Panc1 (cell line): Measurements from ENCODE around the gene LNX2. TPM values are rescaled to one million over a fixed set of nuclear protein-coding genes. Genes with fewer than 3 reads are reported as not detected.
"Not testable (repeated sequence)": the region's sequence is repeated elsewhere in the genome, so short reads cannot be mapped to it uniquely, and the experiment has no call there.

Source experiments
- ATAC-seq: fragments of 200-7000 bp; cut with Tn5 transposase; 2 replicates; pipeline ENCODE4 v1.9.1; 2020; ENCODE audit warnings: mild to moderate bottlenecking, moderate library complexity
- BruUV-seq: library from RNA; stranded (reverse); fragments of 400-500 nt; replicated peaks from 2 replicates; lab custom pipeline; 2021; lab: Mats Ljungman, UMichigan
- CTCF ChIA-PET: fragments of 300-600 bp; sonication (Branson Sonifier 250); formaldehyde crosslinking; loops from one replicate; lab custom pipeline; 2022; ENCODE audit warnings: antibody characterized with exemption; lab: Charles Lee
- POLR2A ChIA-PET: fragments of 300-600 bp; sonication (Branson Sonifier 250); formaldehyde crosslinking; loops from one replicate; lab custom pipeline; 2022; ENCODE audit warnings: antibody characterized with exemption; lab: Charles Lee
- DNase-seq: peaks from one replicate; pipeline ENCODE4 v3.0.0-alpha.2; 2010; ENCODE audit warnings: low read depth, low spot score
- H3K27ac ChIP-seq: 2 replicates; pipeline ENCODE4 v1.5.1; 2011; ENCODE audit warnings: mild to moderate bottlenecking, low read length, inconsistent platforms
- H3K27me3 ChIP-seq: fragments of 200-500 bp; sonication (Bioruptor generic); 2 replicates; pipeline ENCODE4 v1.6.0; 2014; ENCODE audit warnings: low read length, inconsistent platforms; ENCODE audit not compliant: control insufficient read depth, insufficient read depth
- H3K36me3 ChIP-seq: fragments of 200-500 bp; sonication (Bioruptor generic); 2 replicates; pipeline ENCODE4 v1.5.1; 2014; ENCODE audit warnings: inconsistent platforms, mild to moderate bottlenecking, low read length, moderate library complexity; ENCODE audit not compliant: control insufficient read depth, insufficient read depth
- H3K4me1 ChIP-seq: 2 replicates; pipeline ENCODE4 v1.5.1; 2011; ENCODE audit warnings: inconsistent platforms, mild to moderate bottlenecking, low read length, moderate library complexity; ENCODE audit not compliant: control insufficient read depth, insufficient read depth
- H3K4me3 ChIP-seq, 2 experiments: 2 replicates each; pipeline ENCODE4 v1.5.1; 2011 to 2012; ENCODE audit warnings: low read depth in 2 of 2, low read length in 2 of 2, mild to moderate bottlenecking in 2 of 2, inconsistent platforms in 1 of 2, moderate library complexity in 1 of 2
- H3K9me3 ChIP-seq: fragments of 200-500 bp; sonication (Bioruptor generic); 2 replicates; pipeline ENCODE4 v1.5.1; 2014; ENCODE audit warnings: low read depth, mild to moderate bottlenecking, inconsistent platforms, low read length, moderate library complexity; ENCODE audit not compliant: control insufficient read depth, insufficient read depth
- POLR2AphosphoS5 ChIP-seq: IDR thresholded peaks from 2 replicates; pipeline ENCODE4 v1.6.1; 2012; ENCODE audit warnings: mild to moderate bottlenecking, low read depth, low read length, moderate library complexity
- SIN3A ChIP-seq: IDR thresholded peaks from 2 replicates; pipeline ENCODE4 v1.6.1; 2012; ENCODE audit warnings: low read depth, mild to moderate bottlenecking, low read length, moderate library complexity, borderline replicate concordance; ENCODE audit not compliant: insufficient read depth
- TCF7L2 ChIP-seq: IDR thresholded peaks from 2 replicates; pipeline ENCODE4 v1.6.1; 2011; ENCODE audit warnings: mild to moderate bottlenecking, low read depth, low read length, inconsistent platforms
- in situ Hi-C: cut with HindIII; loops from 2 replicates; pipeline ENCODE4 v1.10.0; 2016; ENCODE audit warnings: low sequenced_read_pairs, low pct_unique_long_range_greater_than_20kb
- intact Hi-C: fragments of 100-400 bp; cut with micrococcal nuclease; formaldehyde crosslinking; loops from one replicate; pipeline ENCODE4 v1.10.0; 2022; ENCODE audit not compliant: unreplicated experiment
- total RNA-seq: library from RNA; stranded (reverse); gene quantifications from one replicate; pipeline ENCODE4 v1.2.1, GENCODE V29; 2021; ENCODE audit not compliant: unreplicated experiment
- TF ChIP-seq, protein P1 (sequence below), 2 experiments: IDR thresholded peaks; 2 replicates each; pipeline ENCODE4 v1.6.1; 2011 to 2012; ENCODE audit warnings: low read depth in 2 of 2, control low read depth in 1 of 2, low read length in 1 of 2, mild to moderate bottlenecking in 1 of 2, moderate library complexity in 1 of 2; ENCODE audit not compliant: insufficient read depth in 1 of 2
- TF ChIP-seq, protein P2 (sequence below): fragments of 450-650 bp; IDR thresholded peaks from 2 replicates; pipeline ENCODE4 v1.5.1; 2017; ENCODE audit warnings: mild to moderate bottlenecking

Gene LNX2
- total RNA-seq, 1 experiment from 2014 or later: 11.6 TPM

DNA sequence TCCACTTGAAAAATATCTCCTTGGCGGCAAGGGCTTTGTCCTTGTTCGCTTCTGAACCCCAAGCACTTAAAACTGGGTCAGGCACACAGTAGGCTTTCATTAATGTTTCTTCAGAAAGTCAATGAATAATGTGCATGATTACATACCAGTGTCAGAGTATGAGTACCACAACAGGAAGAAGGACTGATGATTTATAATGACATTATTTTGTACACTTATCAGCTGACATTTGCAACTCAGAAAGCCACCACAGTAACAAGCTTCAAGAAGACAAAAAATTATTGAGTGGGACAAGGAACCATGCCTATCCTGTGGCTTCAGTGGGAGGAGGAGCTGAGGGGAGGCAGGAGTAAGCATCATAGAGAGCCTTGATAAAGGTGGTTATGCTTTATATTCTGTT, 11.3 kb upstream of the LNX2 start:
- intact Hi-C loops: no loop called here
- ChIA-PET CTCF (no interaction called here), POLR2A (no interaction called here)
- in situ Hi-C loops: no loop called here
- Histone ChIP-seq H3K27me3 (no peaks in the 10 kb centered on the region), H3K36me3 (no peaks in the 10 kb centered on the region; the same call in 1 of the 2 replicates), H3K27ac (no peak overlapping the region), H3K4me3 (no peak overlapping the region), H3K4me1 (peaks cover 5% of the 10 kb centered on the region), H3K9me3 (no peaks in the 10 kb centered on the region)
- DNase-seq (no peak), ATAC-seq (no peak)
- BruUV-seq: no TSS peak
- TF ChIP-seq SIN3A (no peak), POLR2AphosphoS5 (no peak), TCF7L2 (no peak)
- TF ChIP-seq, protein P1, sequence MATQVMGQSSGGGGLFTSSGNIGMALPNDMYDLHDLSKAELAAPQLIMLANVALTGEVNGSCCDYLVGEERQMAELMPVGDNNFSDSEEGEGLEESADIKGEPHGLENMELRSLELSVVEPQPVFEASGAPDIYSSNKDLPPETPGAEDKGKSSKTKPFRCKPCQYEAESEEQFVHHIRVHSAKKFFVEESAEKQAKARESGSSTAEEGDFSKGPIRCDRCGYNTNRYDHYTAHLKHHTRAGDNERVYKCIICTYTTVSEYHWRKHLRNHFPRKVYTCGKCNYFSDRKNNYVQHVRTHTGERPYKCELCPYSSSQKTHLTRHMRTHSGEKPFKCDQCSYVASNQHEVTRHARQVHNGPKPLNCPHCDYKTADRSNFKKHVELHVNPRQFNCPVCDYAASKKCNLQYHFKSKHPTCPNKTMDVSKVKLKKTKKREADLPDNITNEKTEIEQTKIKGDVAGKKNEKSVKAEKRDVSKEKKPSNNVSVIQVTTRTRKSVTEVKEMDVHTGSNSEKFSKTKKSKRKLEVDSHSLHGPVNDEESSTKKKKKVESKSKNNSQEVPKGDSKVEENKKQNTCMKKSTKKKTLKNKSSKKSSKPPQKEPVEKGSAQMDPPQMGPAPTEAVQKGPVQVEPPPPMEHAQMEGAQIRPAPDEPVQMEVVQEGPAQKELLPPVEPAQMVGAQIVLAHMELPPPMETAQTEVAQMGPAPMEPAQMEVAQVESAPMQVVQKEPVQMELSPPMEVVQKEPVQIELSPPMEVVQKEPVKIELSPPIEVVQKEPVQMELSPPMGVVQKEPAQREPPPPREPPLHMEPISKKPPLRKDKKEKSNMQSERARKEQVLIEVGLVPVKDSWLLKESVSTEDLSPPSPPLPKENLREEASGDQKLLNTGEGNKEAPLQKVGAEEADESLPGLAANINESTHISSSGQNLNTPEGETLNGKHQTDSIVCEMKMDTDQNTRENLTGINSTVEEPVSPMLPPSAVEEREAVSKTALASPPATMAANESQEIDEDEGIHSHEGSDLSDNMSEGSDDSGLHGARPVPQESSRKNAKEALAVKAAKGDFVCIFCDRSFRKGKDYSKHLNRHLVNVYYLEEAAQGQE (IDR thresholded peaks at IDR 0.05; ENCODE audit: insufficient read depth in 1 of 2, low read depth in 2 of 2, low read length in 1 of 2): no peak
- TF ChIP-seq, protein P2, sequence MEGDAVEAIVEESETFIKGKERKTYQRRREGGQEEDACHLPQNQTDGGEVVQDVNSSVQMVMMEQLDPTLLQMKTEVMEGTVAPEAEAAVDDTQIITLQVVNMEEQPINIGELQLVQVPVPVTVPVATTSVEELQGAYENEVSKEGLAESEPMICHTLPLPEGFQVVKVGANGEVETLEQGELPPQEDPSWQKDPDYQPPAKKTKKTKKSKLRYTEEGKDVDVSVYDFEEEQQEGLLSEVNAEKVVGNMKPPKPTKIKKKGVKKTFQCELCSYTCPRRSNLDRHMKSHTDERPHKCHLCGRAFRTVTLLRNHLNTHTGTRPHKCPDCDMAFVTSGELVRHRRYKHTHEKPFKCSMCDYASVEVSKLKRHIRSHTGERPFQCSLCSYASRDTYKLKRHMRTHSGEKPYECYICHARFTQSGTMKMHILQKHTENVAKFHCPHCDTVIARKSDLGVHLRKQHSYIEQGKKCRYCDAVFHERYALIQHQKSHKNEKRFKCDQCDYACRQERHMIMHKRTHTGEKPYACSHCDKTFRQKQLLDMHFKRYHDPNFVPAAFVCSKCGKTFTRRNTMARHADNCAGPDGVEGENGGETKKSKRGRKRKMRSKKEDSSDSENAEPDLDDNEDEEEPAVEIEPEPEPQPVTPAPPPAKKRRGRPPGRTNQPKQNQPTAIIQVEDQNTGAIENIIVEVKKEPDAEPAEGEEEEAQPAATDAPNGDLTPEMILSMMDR: no peak

DNA sequence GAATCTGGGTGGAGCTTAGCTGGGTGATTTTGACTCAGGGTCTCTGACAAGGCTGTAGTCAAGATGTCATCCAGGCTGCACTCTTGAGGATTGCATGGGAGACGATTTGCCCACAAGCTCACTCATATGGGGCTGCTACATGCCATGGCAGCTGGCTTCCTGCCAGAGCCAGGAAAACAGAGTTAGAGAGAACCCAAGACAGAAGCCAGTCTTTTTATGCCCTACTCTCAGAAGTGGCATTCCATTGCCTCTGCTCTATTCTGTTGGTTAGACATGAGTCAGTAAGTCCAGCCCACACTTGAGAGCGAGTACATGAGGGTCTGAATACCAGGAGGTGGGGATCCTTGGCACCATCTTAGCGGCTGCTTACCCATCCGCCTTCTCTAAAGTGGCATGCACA, 10.8 kb upstream of the LNX2 start:
- H3K27ac ChIP-seq: no peak overlapping the region
- POLR2A ChIA-PET: no interaction called here
- CTCF ChIA-PET: no interaction called here
- BruUV-seq: no TSS peak
- H3K36me3 ChIP-seq: no peaks in the 10 kb centered on the region; the same call in 1 of the 2 replicates
- H3K4me3 ChIP-seq: no peak overlapping the region
- ATAC-seq (no peak), DNase-seq (no peak)
- no peaks in the 10 kb centered on the region for H3K9me3 ChIP-seq
- TF ChIP-seq, protein P1 (IDR thresholded peaks at IDR 0.05; ENCODE audit: insufficient read depth in 1 of 2, low read depth in 2 of 2, low read length in 1 of 2): no peak
- TF ChIP-seq SIN3A (no peak), TCF7L2 (no peak)
- TF ChIP-seq, protein P2: no peak
- H3K27me3 ChIP-seq: no peaks in the 10 kb centered on the region
- peaks cover 5% of the 10 kb centered on the region for H3K4me1 ChIP-seq
- intact Hi-C loops: no loop called here
- in situ Hi-C loops: no loop called here

DNA sequence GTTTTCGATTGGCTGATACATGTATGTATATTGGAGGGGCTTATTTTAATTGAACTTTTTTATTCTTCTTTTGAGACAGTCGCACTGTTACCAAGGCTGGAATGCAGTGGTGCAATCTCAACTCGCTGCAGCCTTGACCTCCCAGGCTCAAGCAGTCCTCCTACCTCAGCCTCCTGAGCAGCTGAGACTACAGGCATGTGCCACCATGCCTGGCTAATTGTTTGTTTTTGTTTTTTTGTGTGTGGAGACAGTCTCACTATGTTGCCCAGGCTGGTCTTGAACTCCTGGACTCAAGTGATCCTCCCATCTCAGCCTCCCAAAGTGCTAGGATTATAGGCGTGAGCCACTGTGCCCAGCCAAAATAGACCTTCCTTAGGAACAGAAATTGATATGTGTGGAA, 8.4 kb upstream of the LNX2 start:
- CTCF ChIA-PET, POLR2A ChIA-PET, in situ Hi-C loops, H3K4me1 ChIP-seq, H3K27ac ChIP-seq, DNase-seq, H3K9me3 ChIP-seq, H3K36me3 ChIP-seq, BruUV-seq, H3K4me3 ChIP-seq, H3K27me3 ChIP-seq, ATAC-seq, intact Hi-C loops: not testable (repeated sequence)
